ENCODE data around the gene C4A. TPM values are rescaled to one million over a fixed set of nuclear protein-coding genes. Genes with fewer than 3 reads are reported as not detected.

Gene C4A
- total and polyA plus RNA-seq, 2 of the 8 experiments (the other 6 are each of a cell fraction or from before 2014, with no cell fraction given), result 0.62 to 2.4 TPM

DNA sequence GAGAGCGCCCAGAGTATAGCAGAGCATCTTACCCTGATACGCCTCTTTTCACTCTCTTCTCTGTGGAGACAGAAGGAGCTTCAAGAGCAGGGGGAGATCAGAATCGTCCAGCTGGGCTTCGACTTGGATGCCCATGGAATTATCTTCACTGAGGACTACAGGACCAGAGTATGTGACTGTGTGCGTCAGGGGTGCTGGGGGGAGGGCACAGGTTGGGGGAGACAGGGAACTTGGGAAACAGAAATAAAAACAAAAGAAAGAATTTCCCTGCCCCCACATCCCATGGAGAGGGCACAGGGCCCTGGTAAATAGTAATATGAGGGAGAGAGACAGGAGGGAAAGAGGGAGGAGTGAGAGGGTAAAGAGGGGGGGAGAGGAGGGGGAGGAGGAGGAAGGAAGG is 3.0 kb upstream of the C4A start:
- Histone ChIP-seq H3K23ac (ENCODE audit: insufficient read length) (no peak overlapping the region), H3K4me1 (replicated peaks in 1 of 4; ENCODE audit: control insufficient read depth in 3 of 4, insufficient read depth in 4 of 4, low read length in 3 of 4) (no peaks in the 10 kb centered on the region), H2AK5ac (ENCODE audit: low read depth, low read length) (no peak overlapping the region), H4K5ac (ENCODE audit: insufficient read length, low read depth, low read length) (no peak overlapping the region), H3K27ac (ENCODE audit: low read depth, low read length) (no peak overlapping the region), H2BK5ac (ENCODE audit: low read depth, low read length) (no peak overlapping the region), H3K36me3 (ENCODE audit: control insufficient read depth in 2 of 4, insufficient read depth in 4 of 4, low read length in 3 of 4) (peaks cover 0 to 3% (median 1%) of the 10 kb centered on the region in 4 experiments; a peak in 3 of 8 replicates), H2BK15ac (ENCODE audit: low read length) (no peak overlapping the region), H4K8ac (ENCODE audit: extremely low read depth, insufficient read depth, low read length) (no peak overlapping the region), H3K56ac (replicated peaks; ENCODE audit: insufficient read length, low read depth, low read length) (no peak overlapping the region), H3K4ac (replicated peaks; ENCODE audit: insufficient read length, low read depth, low read length) (no peak overlapping the region), H4K91ac (replicated peaks; ENCODE audit: insufficient read length, low read length) (no peak overlapping the region), H3K14ac (ENCODE audit: insufficient read length) (peak overlapping the region; percentile 77), H4K20me1 (replicated peaks in 1 of 2; ENCODE audit: control insufficient read depth in 1 of 2, insufficient read depth in 2 of 2, low read length in 2 of 2) (no peaks in the 10 kb centered on the region), H3K23me2 (ENCODE audit: low read depth, low read length) (no peaks in the 10 kb centered on the region), H3K4me2 (ENCODE audit: insufficient read depth in 1 of 2, low read depth in 2 of 2, low read length in 2 of 2) (no peak overlapping the region), H2AFZ (ENCODE audit: low read length) (no peak overlapping the region), H3K79me2 (ENCODE audit: control insufficient read depth in 1 of 2, insufficient read depth in 2 of 2, low read length in 2 of 2) (0 out of 4 replicates have a peak, but pooled peaks cover 0 to under 1% of the 10 kb centered on the region in 2 experiments), H2BK12ac (ENCODE audit: low read depth, low read length) (no peak overlapping the region), H3K18ac (ENCODE audit: extremely low read depth, low read length) (no peak overlapping the region), H2BK20ac (ENCODE audit: low read length) (no peak overlapping the region), H3K4me3 (ENCODE audit: extremely low read depth in 1 of 4, insufficient read depth in 2 of 4, low read depth in 3 of 4, low read length in 4 of 4) (no peak overlapping the region), H3K9ac (replicated peaks in 1 of 4; ENCODE audit: extremely low read depth in 1 of 4, low read depth in 3 of 4, low read length in 3 of 4) (no peak overlapping the region), H3K79me1 (ENCODE audit: low read depth, low read length) (no peaks in the 10 kb centered on the region), H3K9me3 (ENCODE audit: insufficient read depth in 2 of 2, low read depth in 1 of 2, low read length in 1 of 2) (peaks cover 0 to 5% of the 10 kb centered on the region in 2 experiments; a peak in 1 of 4 replicates), H2BK120ac (replicated peaks; ENCODE audit: low read depth, low read length) (no peak overlapping the region), H3K27me3 (replicated peaks in 1 of 4; ENCODE audit: control insufficient read depth in 3 of 4, extremely low read depth in 1 of 4, insufficient read depth in 3 of 4, low read length in 3 of 4) (no peaks in the 10 kb centered on the region)
- no peak for DNase-seq (ENCODE audit: low read depth in 1 of 2, low spot score in 2 of 2)
- CTCF ChIA-PET (ENCODE audit: partially characterized antibody), result interaction anchor here (1.1 to 1.8 kb wide), 2 partner anchors 69 to 140 kb away, joined by 3 to 9 read pairs; no protein-coding TSS in a partner anchor
- FAIRE-seq, result no peak
- POLR2A ChIA-PET (ENCODE audit: partially characterized antibody), result interaction anchor here (1.0 to 1.2 kb wide), 2 partner anchors 17 to 26 kb away, joined by 3 read pairs; no protein-coding TSS in a partner anchor
- WGBS, 2 experiments (ENCODE audit: extremely low coverage in 1 of 2, insufficient coverage in 1 of 2, insufficient read length in 1 of 2, insufficient replicate concordance in 2 of 2, low coverage in 1 of 2, low lambda C conversion rate in 2 of 2, missing lambda C conversion rate in 1 of 2), result 82% methylated on average over 5 of the region's 5 CpGs; no CpG with 5 or more reads in 1 of the 2 experiments
- no peak for TF ChIP-seq HDAC6 (IDR thresholded peaks at IDR 0.05; ENCODE audit: low read depth, low read length)
- no peak for TF ChIP-seq TBP (IDR thresholded peaks at IDR 0.05; ENCODE audit: low read depth, low read length)
- TF ChIP-seq NANOG (IDR thresholded peaks at IDR 0.05; ENCODE audit: insufficient read depth, low read depth, low read length, poor library complexity, severe bottlenecking), result no peak
- no peak for TF ChIP-seq CBX5 (IDR thresholded peaks at IDR 0.05; ENCODE audit: low read depth, low read length)

Data from H1 (cell line).